ENCODE results near the gene ERVV-1.

The ERVV-1 gene

GRCh38 chr19:53041366-53041765, 27.6 kb downstream of the ERVV-1 start:
- in situ Hi-C loops (cut with MboI; ENCODE audit: low sequenced_read_pairs, unreplicated experiment), result no loop called here
- no peak for TF ChIP-seq CTCF (IDR thresholded peaks at IDR 0.05; ENCODE audit: borderline replicate concordance, control extremely low read depth, extremely low read depth, insufficient read depth, missing control alignments)
- no peak for DNase-seq (ENCODE audit: low spot score)

GRCh38 chr19:53045536-53045935, 31.8 kb downstream of the ERVV-1 start:
- TF ChIP-seq CTCF (IDR thresholded peaks at IDR 0.05; ENCODE audit: borderline replicate concordance, control extremely low read depth, extremely low read depth, insufficient read depth, missing control alignments), result no peak
- in situ Hi-C loops (cut with MboI; ENCODE audit: low sequenced_read_pairs, unreplicated experiment), result no loop called here
- DNase-seq (ENCODE audit: low spot score), result no peak

GRCh38 chr19:53047379-53047778, 33.7 kb downstream of the ERVV-1 start:
- no peak for TF ChIP-seq CTCF (IDR thresholded peaks at IDR 0.05; ENCODE audit: borderline replicate concordance, control extremely low read depth, extremely low read depth, insufficient read depth, missing control alignments)
- in situ Hi-C loops (cut with MboI; ENCODE audit: low sequenced_read_pairs, unreplicated experiment), result no loop called here
- no peak for DNase-seq (ENCODE audit: low spot score)

- in situ Hi-C loops (cut with MboI; ENCODE audit: low sequenced_read_pairs, unreplicated experiment), result no loop called here
- DNase-seq (ENCODE audit: low spot score), result no peak
- TF ChIP-seq CTCF (IDR thresholded peaks at IDR 0.05; ENCODE audit: borderline replicate concordance, control extremely low read depth, extremely low read depth, insufficient read depth, missing control alignments), result no peak
Measured at GRCh38 chr19:53055117-53055516, 41.4 kb downstream of the ERVV-1 start.

GRCh38 chr19:53057904-53058580, 44.3 kb downstream of the ERVV-1 start:
- no peak for TF ChIP-seq CTCF (IDR thresholded peaks at IDR 0.05; ENCODE audit: borderline replicate concordance, control extremely low read depth, extremely low read depth, insufficient read depth, missing control alignments)
- in situ Hi-C loops (cut with MboI; ENCODE audit: low sequenced_read_pairs, unreplicated experiment), result no loop called here
- no peak for DNase-seq (ENCODE audit: low spot score)

Measured in GM13976 (cell line).